OCI-LY1 (cell line): ENCODE measurements around the gene CIB4.

Source experiments
- H2AFZ ChIP-seq: fragments of 200-600 bp; sonication (generic), shearing (Covaris generic); 2 replicates; pipeline ENCODE4 v1.6.0; 2014; ENCODE audit warnings: antibody characterized with exemption, mild to moderate bottlenecking, low read length
- H3F3A ChIP-seq: fragments of 200-600 bp; sonication (generic), shearing (Covaris generic); 2 replicates; pipeline ENCODE4 v1.6.0; 2014; ENCODE audit warnings: mild to moderate bottlenecking, antibody characterized with exemption, low read length, moderate library complexity; ENCODE audit not compliant: insufficient read depth
- H3K27ac ChIP-seq: fragments of 200-600 bp; sonication (generic); 2 replicates; pipeline ENCODE4 v1.5.1; 2014; ENCODE audit warnings: low read length, mixed run types, mild to moderate bottlenecking, low read depth; ENCODE audit not compliant: poor library complexity, severe bottlenecking
- H3K27me3 ChIP-seq: fragments of 200-600 bp; sonication (generic); 2 replicates; pipeline ENCODE4 v1.6.0; 2014; ENCODE audit warnings: antibody characterized with exemption, mild to moderate bottlenecking, low read length, moderate library complexity; ENCODE audit not compliant: insufficient read depth
- H3K36me3 ChIP-seq: fragments of 200-600 bp; sonication (generic); 2 replicates; pipeline ENCODE4 v1.6.1; 2014; ENCODE audit warnings: mild to moderate bottlenecking, antibody characterized with exemption, low read length, moderate library complexity, mixed read lengths; ENCODE audit not compliant: insufficient read depth
- H3K4me1 ChIP-seq: fragments of 200-600 bp; sonication (generic); 2 replicates; pipeline ENCODE4 v1.5.1; 2014; ENCODE audit warnings: mild to moderate bottlenecking, low read length, moderate library complexity; ENCODE audit not compliant: insufficient read depth, severe bottlenecking
- H3K4me2 ChIP-seq: fragments of 200-600 bp; sonication (generic), shearing (Covaris generic); 2 replicates; pipeline ENCODE4 v1.6.1; 2014; ENCODE audit warnings: low read length
- H3K4me3 ChIP-seq: fragments of 200-600 bp; sonication (generic); 2 replicates; pipeline ENCODE4 v1.5.1; 2014; ENCODE audit warnings: low read length, low read depth, mild to moderate bottlenecking, mixed read lengths; ENCODE audit not compliant: poor library complexity, severe bottlenecking
- H3K79me2 ChIP-seq: fragments of 200-600 bp; shearing (Covaris generic); 2 replicates; pipeline ENCODE4 v1.6.1; 2016; ENCODE audit warnings: mixed run types, low read length, mixed read lengths; ENCODE audit not compliant: insufficient read depth
- H3K9ac ChIP-seq: fragments of 200-600 bp; sonication (generic), shearing (Covaris generic); 2 replicates; pipeline ENCODE4 v1.6.1; 2014; ENCODE audit warnings: mild to moderate bottlenecking, low read length, mixed read lengths
- H3K9me2 ChIP-seq: fragments of 200-600 bp; sonication (generic), shearing (Covaris generic); 2 replicates; pipeline ENCODE4 v1.6.1; 2014; ENCODE audit warnings: low read depth, mild to moderate bottlenecking, low read length, mixed read lengths
- H3K9me3 ChIP-seq: fragments of 200-600 bp; shearing (Covaris generic); 2 replicates; pipeline ENCODE4 v1.6.1; 2014; ENCODE audit warnings: low read length, mixed read lengths
- H4K20me1 ChIP-seq: fragments of 200-600 bp; sonication (generic), shearing (Covaris generic); 2 replicates; pipeline ENCODE4 v1.6.0; 2016; ENCODE audit warnings: mild to moderate bottlenecking, low read length; ENCODE audit not compliant: insufficient read depth
- EZH2 ChIP-seq: fragments of 200-600 bp; sonication (generic), shearing (Covaris generic); IDR thresholded peaks from 2 replicates; pipeline ENCODE4 v1.8.0; 2017; ENCODE audit warnings: borderline replicate concordance, mixed run types, mild to moderate bottlenecking, antibody characterized with exemption, low read length, moderate library complexity, mixed read lengths
- TF ChIP-seq, protein P1 (sequence below): fragments of 200-600 bp; sonication (generic), shearing (Covaris generic); IDR thresholded peaks from 2 replicates; pipeline ENCODE4 v1.5.1; 2017; ENCODE audit warnings: mild to moderate bottlenecking, antibody characterized with exemption, low read length, moderate library complexity, mixed read lengths

Gene CIB4

DNA sequence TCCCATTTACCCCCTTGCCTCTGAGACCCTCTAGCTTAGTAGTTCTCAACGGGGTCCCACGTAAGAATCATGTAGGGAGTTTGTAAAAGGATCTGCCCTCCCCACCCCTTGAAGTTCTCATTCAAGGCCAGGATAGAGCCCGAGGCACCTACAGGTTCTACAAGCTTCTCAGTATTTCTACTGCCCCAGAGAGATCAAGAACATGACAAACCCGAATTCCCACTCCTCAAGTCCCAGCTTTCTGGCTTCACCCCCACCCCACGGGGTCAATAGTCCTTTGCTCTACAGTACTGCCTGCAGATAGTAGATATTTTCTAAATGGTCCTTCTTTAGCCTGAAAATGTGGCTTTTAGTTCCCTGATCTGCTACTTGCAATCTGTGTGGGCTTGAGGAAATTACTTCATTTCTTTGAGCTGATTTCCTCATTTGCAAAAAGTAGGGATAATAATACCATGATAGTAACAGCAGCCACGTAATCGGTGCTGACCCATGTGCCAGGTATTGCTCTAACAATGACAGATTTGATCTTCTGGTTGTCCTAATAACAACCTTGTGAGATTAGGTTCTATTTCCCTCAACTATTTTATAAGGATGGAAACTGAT, 7.1 kb downstream of the CIB4 start:
- no peak overlapping the region for H3K4me3 ChIP-seq
- H3F3A ChIP-seq, result no peaks in the 10 kb centered on the region
- no peaks in the 10 kb centered on the region for H3K79me2 ChIP-seq
- H3K9me2 ChIP-seq, result no peaks in the 10 kb centered on the region
- H3K4me2 ChIP-seq, result no peak overlapping the region
- TF ChIP-seq, protein P1, sequence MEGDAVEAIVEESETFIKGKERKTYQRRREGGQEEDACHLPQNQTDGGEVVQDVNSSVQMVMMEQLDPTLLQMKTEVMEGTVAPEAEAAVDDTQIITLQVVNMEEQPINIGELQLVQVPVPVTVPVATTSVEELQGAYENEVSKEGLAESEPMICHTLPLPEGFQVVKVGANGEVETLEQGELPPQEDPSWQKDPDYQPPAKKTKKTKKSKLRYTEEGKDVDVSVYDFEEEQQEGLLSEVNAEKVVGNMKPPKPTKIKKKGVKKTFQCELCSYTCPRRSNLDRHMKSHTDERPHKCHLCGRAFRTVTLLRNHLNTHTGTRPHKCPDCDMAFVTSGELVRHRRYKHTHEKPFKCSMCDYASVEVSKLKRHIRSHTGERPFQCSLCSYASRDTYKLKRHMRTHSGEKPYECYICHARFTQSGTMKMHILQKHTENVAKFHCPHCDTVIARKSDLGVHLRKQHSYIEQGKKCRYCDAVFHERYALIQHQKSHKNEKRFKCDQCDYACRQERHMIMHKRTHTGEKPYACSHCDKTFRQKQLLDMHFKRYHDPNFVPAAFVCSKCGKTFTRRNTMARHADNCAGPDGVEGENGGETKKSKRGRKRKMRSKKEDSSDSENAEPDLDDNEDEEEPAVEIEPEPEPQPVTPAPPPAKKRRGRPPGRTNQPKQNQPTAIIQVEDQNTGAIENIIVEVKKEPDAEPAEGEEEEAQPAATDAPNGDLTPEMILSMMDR, result no peak
- no peak for TF ChIP-seq EZH2
- H3K9ac ChIP-seq, result no peak overlapping the region
- no peaks in the 10 kb centered on the region for H3K9me3 ChIP-seq
- no peaks in the 10 kb centered on the region for H4K20me1 ChIP-seq
- no peaks in the 10 kb centered on the region for H3K27me3 ChIP-seq
- no peaks in the 10 kb centered on the region for H3K36me3 ChIP-seq
- H2AFZ ChIP-seq, result no peak overlapping the region
- H3K27ac ChIP-seq, result no peak overlapping the region
- no peaks in the 10 kb centered on the region for H3K4me1 ChIP-seq

DNA sequence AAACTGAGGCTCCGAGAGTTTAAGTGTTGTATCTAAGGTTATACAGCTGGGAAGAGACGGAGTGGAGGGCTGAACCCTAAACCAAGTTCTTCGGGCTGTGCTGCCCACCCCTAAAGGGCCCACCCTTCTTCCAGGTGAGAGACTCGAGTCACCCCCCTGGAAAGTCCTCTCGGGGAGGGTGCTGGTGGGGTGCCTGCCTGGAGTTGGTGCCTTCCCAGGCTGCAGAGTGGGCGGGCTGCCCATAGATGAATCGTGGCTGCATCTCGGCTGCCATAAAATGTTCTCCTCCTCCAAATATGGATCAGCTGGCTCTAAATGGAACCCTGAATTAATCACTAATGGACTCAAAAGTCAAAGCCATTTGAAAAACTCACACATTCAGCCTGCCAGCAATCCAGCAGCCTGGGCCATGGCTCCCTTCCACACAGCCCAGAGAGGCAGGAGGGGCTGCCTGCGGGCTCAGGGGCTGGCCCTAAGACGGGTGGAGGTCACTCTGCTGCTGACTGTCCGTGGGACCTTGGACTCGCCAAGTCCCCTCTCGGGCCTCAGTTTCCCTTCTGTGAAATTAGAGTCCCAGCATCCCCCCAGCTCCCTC, 7.7 kb downstream of the CIB4 start:
- Histone ChIP-seq H3F3A (no peaks in the 10 kb centered on the region), H3K4me2 (no peak overlapping the region), H4K20me1 (no peaks in the 10 kb centered on the region), H3K4me3 (no peak overlapping the region), H3K9ac (no peak overlapping the region), H3K9me3 (no peaks in the 10 kb centered on the region), H3K27me3 (no peaks in the 10 kb centered on the region), H3K4me1 (no peaks in the 10 kb centered on the region), H3K27ac (no peak overlapping the region), H3K36me3 (no peaks in the 10 kb centered on the region), H2AFZ (no peak overlapping the region), H3K79me2 (no peaks in the 10 kb centered on the region), H3K9me2 (no peaks in the 10 kb centered on the region)
- TF ChIP-seq EZH2, result no peak

DNA sequence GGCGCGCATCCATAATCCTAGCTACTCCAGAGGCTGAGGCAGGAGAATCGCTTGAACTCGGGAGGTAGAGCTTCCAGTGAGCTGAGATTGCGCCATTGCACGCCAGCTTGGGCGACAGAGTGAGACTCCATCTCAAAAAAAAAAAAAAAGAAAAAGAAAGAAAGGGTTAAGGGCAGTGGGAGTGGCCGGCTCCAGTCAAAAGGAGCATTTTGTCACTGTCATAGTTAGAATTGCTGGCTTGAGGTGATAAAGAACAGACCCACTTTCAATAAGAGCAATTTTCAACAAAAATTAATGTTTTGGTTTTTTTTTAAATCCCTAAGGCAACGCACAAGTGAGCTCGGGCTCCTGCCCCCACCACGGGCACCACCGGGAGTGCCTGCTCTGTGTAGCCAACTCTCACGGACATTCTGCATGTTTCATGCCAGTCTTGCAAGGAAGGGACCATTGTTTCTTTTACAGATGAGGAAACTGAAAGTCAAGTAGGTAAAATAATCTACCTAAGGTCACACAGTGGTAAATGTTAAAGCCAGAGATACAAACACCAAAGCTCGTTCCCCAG, 8.5 kb downstream of the CIB4 start:
- H3F3A ChIP-seq, result no peaks in the 10 kb centered on the region
- H3K4me1 ChIP-seq, result no peaks in the 10 kb centered on the region
- H4K20me1 ChIP-seq, result no peaks in the 10 kb centered on the region
- H3K9ac ChIP-seq, result no peak overlapping the region
- no peak overlapping the region for H3K4me3 ChIP-seq
- no peaks in the 10 kb centered on the region for H3K79me2 ChIP-seq
- no peaks in the 10 kb centered on the region for H3K9me2 ChIP-seq
- H2AFZ ChIP-seq, result no peak overlapping the region
- no peaks in the 10 kb centered on the region for H3K36me3 ChIP-seq
- TF ChIP-seq EZH2, result no peak
- TF ChIP-seq, protein P1, result no peak
- no peak overlapping the region for H3K4me2 ChIP-seq
- no peaks in the 10 kb centered on the region for H3K27me3 ChIP-seq
- no peaks in the 10 kb centered on the region for H3K9me3 ChIP-seq
- H3K27ac ChIP-seq, result no peak overlapping the region
